Measurements from ENCODE around the gene NRG3.

The NRG3 gene

GRCh38 chr10:82866424-82867020, 991.5 kb downstream of the NRG3 start:
- DNase-seq: no peak

- DNase-seq: no peak
These were observed 992.1 kb downstream of the NRG3 start for GRCh38 chr10:82867056-82867455.

- DNase-seq: no peak
These were observed 999.7 kb downstream of the NRG3 start for GRCh38 chr10:82874671-82875070.

GRCh38 chr10:82880776-82881290, 1005.8 kb downstream of the NRG3 start:
- no peak for DNase-seq

GRCh38 chr10:82882722-82883121, 1007.7 kb downstream of the NRG3 start:
- no peak for DNase-seq

- DNase-seq: no peak
These were observed 1008.6 kb downstream of the NRG3 start for GRCh38 chr10:82883603-82884002.

- peak; percentile 48 for DNase-seq
These were observed 1012.5 kb downstream of the NRG3 start for GRCh38 chr10:82887488-82887887.

- no peak for DNase-seq
These were observed 1013.9 kb downstream of the NRG3 start for GRCh38 chr10:82888809-82889455.

- no peak for DNase-seq
These were observed 1014.7 kb downstream of the NRG3 start for GRCh38 chr10:82889728-82890127.

- DNase-seq: no peak
These were observed 1015.6 kb downstream of the NRG3 start for GRCh38 chr10:82890573-82890972.

- DNase-seq: no peak
These were observed 1033.1 kb downstream of the NRG3 start for GRCh38 chr10:82908096-82908495.

- DNase-seq: no peak
These were observed 1033.8 kb downstream of the NRG3 start for GRCh38 chr10:82908751-82909150.

- DNase-seq: no peak
These were observed 1035.3 kb downstream of the NRG3 start for GRCh38 chr10:82910301-82910700.

GRCh38 chr10:82914655-82915136, 1039.7 kb downstream of the NRG3 start:
- no peak for DNase-seq

- no peak for DNase-seq
These were observed 1041.9 kb downstream of the NRG3 start for GRCh38 chr10:82916941-82917340.

GRCh38 chr10:82918022-82918421, 1043.0 kb downstream of the NRG3 start:
- no peak for DNase-seq

GRCh38 chr10:82922046-82922445, 1047.1 kb downstream of the NRG3 start:
- no peak for DNase-seq

- DNase-seq: no peak
These were observed 1047.8 kb downstream of the NRG3 start for GRCh38 chr10:82922755-82923154.

- DNase-seq: no peak
These were observed 1049.7 kb downstream of the NRG3 start for GRCh38 chr10:82924711-82925110.

- no peak for DNase-seq
These were observed 1050.6 kb downstream of the NRG3 start for GRCh38 chr10:82925547-82925946.

- DNase-seq: no peak
These were observed 1057.5 kb downstream of the NRG3 start for GRCh38 chr10:82932451-82932850.

- DNase-seq: no peak
These were observed 1059.4 kb downstream of the NRG3 start for GRCh38 chr10:82934429-82934828.

GRCh38 chr10:82934947-82935346, 1060.0 kb downstream of the NRG3 start:
- no peak for DNase-seq

- DNase-seq: no peak
These were observed 1063.3 kb downstream of the NRG3 start for GRCh38 chr10:82938331-82938730.
